Stimulated activated CD4-positive, alpha-beta T cell treated with anti-CD3 and anti-CD28 coated beads, TNF-alpha, amount 100 ng/mL, for 1 hour (primary cell): ENCODE data around the gene GXYLT2.
"Not testable (repeated sequence)": the region's sequence is repeated elsewhere in the genome, so short reads cannot be mapped to it uniquely, and the experiment has no call there.

Experiments used
- DNase-seq, 3 donors: peaks; one replicate each; pipeline ENCODE4 v3.0.0-alpha.2; 2020; ENCODE audit warnings: low read depth in 3 of 3, low spot score in 1 of 3

The GXYLT2 gene

DNA sequence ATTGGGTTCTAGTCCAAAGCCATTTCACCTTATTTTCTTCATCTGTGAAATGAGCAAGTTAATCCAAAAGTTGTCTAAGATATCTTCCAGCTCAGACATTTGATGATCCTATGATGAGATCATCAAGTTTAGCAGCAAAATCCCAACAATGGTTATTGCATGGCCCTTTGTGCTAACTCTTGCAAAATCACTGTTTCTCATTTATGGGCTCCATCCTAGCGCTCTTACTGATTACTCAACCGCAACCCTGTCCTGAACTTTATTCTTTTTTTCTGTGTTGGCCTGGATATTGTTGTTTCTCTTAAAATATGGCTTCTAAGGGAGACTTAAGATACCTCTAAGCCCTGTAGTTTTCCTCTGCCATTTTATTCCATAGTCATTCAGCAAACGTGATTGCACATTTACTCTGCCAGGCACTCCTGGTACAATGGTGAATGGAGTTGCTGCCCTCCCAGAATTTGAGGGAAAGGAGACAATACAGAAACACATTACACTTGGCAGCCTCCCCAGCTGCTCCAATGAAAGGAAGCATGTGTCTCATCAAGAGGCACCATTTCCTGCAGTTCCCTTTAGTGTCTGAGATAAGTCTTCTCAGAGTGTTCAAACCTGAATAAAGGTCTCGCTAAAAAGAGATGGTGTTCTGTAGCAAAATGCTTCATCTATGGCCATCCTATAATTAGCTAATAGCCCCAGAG is 4.4 kb downstream of the GXYLT2 start:
- DNase-seq = no peak

DNA sequence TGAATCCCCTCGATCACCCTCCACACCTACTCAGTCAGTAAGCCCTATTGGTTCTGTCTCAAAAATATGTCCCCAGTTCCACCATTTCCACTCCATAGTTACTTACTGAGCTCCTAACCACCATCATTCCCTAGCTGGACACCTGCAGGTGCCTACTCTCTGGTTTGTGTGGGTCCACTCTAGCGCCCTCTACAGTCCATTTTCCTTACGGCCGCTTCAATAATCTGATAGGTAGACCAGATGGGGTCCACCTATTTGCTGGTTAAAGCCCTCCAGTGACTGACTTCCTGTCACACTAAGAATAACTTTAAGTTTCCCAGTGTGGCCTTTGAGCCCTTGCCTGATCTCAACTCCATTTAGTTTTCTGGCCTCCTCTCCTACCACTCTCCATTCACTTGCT is 5.0 kb downstream of the GXYLT2 start:
- no peak for DNase-seq

DNA sequence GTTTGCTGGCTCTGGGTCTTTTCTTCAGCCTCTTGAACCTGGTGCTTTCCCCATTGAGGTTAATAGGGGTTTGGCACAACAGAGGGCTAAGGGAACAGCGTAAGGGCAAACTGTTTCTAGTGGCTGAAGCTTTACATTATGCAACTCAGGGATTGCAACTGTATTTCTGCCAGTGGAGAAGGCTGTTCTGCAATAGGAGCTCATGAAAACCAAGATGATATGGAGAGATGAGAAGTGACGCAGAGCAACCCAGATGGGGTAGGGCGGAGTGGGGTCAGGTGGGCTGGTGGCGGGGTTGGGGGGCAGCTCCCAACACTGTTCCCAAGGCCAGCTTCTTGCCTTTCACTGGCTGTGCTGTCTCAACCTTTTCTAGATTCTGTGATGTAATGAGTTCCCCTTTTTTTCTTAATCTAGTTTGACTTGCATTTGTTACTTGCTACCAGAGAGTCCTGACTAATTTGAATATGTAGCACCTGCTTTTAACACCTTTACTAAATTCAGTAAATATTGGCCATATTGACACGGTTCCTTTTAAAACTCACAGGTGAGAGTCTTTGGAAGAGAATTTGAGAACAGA is 7.2 kb downstream of the GXYLT2 start:
- no peak for DNase-seq

DNA sequence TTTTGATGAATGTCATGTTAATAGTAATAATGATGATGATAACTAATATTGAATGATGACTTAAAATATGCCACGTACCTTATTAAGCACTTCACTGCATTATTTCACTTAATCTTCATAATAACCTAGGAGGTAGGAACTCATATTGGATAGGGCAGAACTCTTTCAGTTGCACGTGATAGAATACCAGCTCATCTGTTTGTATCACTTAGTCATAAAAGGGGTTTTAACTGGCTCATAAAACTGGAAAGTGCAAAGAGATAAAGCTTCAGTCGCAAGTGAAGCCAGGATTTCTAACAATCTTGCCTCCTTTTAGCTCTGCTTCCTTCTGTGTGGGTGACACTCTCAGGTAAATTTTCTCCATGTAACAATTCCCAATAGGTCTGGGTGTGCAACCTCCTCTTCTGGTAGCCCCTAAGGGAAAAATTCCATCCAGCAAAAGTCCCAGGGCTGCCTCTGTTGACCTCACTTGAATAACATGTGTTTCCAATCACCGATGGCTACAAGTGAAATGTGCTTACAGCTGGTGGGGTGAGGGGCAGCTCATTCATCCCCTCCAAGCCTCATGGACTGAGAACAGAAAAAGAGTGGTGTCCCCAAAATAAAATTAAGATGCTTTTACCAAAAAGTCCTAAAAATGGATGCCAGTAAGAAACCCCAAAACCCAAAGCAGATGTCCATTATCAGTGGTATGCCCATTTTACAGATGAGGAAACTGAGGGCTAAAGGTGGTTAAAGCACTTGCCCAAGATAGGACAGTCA is 9.3 kb downstream of the GXYLT2 start:
- DNase-seq = no peak

DNA sequence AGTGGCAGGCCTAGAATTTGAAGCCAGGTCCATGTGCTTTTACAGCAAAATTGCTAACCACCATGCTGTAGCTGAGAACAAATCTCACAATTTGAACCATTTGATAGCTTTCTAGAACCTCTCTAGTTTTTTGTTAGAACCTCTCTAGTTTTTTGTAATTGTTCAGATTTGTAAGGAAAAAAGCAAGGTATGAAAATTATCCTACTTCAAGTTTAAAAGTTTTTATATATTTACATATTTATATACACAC is 9.8 kb downstream of the GXYLT2 start:
- DNase-seq = no peak

DNA sequence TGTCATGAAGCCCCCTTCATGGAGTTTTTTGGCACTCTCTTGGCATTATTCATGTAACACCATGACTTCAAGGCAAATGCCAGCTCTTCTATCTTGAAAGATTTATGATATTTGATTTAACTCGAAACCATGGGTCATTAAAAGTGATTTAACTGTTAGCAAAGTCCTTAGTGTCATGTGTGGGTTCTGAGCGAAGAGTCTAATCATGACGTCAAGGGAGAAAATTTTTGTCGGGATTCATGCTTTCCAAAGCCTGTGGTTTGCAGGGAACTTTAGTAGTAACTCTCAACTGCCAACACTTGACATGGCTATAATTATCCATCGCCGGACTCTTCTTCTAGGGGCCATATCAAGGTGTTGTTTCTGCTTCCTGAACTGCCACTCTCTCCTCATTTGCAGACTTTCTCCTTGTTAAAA is 11.5 kb downstream of the GXYLT2 start:
- DNase-seq = no peak

DNA sequence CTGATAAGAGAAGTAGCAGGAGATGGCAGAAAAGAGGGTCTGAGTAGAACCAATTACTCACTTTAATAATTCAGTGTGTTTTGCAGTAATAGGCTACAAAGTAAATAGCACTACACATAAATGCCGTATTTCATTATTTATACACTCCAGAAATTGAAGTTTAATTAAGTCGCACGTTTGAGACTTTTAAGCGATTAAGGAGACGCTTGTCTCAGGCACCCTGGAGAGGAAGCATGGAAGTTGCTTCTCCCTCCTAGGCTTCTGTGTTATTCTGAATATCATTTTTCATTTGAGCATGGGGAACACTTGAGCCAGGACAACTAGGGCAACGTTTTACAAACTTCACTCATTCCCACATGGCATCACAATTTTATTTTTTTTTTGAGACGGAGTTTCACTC is 12.2 kb downstream of the GXYLT2 start:
- no peak for DNase-seq

DNA sequence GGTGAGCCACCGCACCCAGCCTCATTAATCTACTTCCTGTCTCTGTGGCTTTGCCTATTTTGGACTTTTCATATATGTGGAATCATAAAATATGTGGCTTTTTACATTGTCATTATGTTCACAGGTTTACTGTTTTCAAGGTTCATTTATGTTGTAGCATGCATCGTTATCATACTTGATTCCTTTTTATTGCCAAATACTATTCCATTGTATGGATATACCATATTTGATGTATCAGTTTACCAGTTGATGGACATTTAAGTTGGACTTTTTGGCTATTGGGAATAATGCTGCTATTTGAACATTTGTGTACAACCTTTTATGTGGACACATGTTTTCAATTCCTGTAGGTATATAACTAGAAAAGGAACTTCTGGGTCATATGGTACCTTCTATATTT is 14.0 kb downstream of the GXYLT2 start:
- DNase-seq = no peak

DNA sequence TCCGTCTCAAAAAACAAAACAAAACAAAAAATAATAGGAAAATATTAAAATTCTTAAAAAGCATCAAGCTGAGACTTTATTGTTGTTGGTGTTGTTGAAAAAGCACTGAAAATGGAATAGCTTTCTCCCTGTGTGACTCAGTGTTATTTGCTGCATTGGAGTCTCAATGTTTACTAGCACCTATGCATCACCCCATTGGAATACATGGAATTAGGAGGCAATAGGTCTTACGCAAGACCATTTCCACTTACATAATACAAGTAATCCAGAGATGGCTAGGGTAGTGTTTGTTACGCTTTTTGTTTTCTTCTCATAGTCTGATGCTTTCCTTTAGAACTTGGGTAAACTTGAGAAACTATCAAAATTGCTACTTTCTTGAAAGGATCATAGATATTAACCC is 15.2 kb downstream of the GXYLT2 start:
- no peak for DNase-seq

DNA sequence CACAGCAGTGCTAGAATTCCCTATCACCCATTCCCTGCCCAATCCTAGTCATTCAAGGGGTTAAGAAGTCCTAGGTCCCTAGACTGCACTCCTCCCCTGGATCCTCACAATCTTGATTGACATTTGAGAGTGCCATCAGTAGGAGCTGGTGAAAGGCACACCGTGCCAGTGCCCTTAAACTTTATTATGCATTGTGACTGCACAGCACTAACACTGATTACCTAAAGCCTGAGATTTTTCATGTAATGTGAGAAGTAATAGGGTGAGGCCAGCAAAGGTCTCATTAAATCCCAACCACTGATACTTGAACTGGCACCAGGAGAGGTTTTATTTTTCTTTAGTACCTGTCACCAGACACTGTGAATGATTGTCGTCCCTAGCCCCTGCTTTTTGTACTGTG is 16.3 kb downstream of the GXYLT2 start:
- DNase-seq = no peak

DNA sequence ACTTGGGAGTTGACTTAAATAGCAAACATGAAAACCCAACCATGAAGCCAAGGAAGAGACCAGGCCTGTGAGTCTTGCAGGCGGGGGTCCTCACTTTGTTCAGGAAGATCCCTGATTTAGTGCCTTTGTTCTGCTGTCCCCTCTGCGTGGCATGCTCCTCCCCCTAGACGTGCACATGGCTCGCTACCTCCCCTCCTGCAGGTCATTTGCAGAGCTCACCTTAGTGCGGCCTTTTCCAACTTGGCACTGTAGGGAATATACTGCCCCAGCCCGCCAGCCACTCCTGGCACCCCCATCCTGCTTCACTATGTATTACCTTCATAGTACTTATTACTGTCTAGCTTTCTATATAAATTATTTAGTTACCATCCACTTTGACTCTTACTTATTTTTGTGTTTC is 18.3 kb downstream of the GXYLT2 start:
- no peak for DNase-seq

DNA sequence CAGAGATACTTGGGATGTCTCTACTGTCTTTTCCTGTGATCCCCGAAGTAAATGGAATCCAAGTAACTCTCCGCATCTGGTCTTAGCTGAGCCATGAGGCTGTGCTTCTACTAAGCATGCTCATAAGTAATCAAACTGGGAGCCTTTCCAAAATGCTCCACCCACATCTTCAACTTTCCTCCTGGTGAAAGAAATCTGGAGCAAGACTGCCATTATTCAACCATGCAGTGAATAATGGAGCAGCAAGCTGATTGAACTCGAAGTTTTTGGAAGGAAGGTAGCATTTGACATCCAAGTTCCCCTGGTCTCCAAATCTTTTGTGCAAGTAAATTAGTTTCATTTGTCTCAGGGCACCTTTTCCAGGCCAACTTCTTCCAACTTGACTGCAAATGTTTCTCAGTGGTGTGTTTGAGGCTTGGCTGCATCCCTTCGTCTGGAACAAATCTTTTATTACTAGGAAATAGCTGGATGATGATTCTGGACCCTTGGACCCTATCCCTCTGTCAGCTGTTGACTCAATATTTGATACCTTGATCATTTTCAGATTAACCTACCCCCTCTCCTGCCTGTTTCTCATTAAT is 19.4 kb downstream of the GXYLT2 start:
- no peak for DNase-seq

DNA sequence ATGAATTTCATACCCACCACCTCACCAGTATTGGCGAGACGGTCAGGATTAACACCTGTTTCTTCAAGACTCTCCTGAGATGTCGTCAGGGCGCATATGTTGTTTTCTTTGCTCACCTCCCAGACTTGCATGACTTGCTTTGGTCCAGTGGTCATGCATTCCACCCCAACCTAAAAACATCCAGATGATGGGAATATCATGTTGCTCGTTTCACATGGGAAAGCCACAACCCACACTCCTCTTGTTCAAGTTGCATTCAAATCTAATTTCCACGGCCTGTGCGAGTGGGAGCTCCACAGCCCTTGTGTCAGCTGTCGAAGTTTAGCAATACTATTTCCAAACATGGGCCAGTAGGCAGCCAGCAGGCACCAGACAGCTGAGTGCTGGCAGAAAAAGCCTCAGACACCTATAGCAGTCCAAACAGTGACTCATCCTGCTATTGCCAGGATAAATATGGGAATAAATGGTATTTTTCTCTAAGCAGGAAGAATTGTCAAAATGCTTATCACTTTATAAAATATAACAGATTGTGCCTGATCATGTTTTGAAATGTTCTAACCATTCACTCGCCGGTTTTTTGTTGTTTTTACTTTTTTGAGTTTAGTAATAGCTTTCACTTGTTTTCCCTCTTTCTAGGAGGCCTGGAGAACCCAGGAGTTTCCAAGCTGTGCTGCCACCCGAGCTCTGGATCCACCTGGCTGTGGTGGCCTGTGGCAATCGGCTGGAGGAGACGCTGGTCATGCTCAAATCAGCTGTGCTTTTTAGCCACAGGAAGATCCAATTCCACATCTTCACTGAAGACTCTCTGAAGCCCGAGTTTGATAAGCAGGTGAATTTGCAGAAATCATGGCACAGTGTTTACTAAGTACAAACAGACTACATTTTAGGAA is 20.1 kb downstream of the GXYLT2 start:
- no peak for DNase-seq

DNA sequence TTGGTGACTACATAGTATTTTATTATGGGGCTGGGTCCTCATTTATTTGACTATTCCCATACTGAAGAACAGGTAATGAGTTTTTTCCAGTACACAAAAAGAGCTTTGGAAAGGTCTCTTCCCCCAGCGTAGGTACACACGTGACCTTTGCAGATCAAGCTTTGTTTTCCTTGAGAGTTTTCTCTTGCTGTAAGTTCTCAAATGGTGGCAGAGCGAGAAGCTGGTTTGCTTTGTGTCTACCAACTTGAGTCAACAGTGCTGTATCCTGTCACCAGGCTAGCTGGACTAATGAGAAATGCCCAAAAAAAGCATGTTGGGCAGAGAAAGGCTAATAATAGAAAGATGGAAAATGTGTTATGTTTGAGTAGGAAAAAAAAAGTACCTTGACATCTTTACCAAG is 21.7 kb downstream of the GXYLT2 start:
- DNase-seq = no peak

DNA sequence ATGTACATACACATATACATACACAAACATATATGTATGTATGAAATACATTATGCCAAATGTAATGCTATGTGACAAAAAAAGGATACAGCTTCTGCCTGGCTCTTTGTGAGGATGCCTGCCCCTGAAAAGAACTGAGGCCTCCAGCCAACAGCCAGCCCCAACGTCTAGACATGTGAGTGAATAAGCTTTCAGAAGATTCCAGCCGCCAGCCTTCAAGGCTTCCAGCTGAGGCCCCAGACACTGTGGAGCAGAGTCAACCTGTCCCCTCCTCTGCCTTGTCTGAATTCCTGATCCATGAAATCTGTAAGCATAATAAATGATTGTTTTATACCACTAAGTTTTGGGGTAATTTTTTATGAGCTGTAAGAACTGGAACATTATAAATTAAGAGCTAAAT is 24.7 kb downstream of the GXYLT2 start:
- DNase-seq = no peak

DNA sequence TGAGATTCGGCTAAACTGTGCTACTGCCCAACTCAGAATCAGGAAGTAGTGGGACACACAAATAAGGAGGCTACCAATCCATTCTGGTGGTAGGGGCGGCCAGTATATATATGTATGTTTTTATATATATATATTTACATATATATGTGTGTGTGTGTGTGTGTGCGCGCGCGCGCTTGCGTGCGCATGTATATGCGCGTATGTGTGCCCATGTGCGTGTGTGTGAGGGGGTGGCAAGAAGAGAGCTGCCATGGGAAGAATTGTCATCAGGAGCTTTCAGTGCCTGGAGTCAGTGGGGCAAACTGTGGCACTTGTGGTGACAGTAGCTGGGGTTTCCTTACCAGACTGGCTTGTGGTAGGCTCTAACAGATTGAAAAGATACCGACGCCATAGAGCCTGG is 26.5 kb downstream of the GXYLT2 start:
- DNase-seq = no peak

DNA sequence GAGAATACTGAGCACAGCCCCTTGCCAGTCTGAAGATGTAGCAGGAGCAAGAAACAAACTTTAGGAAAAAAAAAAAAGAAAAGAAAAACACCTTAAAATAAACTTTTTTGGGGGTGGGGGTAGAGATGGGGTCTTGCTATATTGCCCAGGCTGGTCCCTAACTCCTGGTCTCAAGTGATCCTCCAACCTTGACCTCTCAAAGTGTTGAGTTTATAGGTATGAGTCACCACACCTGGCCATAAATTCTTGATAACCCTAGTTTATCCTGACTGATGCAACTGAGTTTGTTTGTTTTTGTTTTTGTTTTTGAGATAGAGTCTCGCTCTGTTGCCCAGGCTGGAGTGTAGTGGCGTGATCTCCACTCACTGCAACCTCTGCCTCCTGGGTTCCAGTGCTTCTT is 28.4 kb downstream of the GXYLT2 start:
- no peak for DNase-seq

DNA sequence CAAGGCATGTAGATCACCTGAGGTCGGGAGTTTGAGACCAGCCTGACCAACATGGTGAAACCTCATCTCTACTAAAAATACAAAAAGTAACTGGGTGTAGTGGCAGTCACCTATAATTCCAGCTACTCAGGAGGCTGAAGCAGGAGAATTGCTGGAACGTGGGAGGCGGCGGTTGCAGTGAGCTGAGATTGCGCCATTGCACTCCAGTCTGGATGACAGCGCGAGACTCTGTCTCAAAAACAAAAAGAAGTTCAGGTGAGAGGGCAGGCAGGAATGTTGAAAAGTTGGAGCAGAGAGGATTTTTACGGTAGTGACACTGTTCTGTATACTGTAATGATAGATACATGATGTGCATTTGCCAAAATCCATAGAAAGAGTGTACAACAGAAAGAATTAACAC is 31.7 kb downstream of the GXYLT2 start:
- no peak for DNase-seq

DNA sequence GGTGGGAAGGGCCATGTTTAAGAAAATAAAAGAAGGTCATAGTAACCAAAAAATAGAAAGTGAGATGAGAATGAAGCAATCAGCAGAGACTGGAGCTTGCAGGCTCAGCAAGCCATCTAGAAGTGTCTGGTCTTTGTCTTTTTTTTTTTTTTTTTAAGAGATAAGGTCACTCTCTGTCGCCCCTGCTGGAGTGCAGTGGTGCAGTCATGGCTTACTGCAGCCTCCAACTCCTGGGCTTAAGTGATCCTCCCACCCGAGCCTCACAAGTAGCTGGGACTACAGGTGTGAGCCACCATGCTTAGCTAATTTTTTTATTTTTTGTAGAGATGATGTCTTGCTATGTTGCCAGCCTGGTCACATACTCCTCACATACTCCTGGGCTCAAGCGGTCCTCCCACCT is 36.2 kb downstream of the GXYLT2 start:
- no peak for DNase-seq

DNA sequence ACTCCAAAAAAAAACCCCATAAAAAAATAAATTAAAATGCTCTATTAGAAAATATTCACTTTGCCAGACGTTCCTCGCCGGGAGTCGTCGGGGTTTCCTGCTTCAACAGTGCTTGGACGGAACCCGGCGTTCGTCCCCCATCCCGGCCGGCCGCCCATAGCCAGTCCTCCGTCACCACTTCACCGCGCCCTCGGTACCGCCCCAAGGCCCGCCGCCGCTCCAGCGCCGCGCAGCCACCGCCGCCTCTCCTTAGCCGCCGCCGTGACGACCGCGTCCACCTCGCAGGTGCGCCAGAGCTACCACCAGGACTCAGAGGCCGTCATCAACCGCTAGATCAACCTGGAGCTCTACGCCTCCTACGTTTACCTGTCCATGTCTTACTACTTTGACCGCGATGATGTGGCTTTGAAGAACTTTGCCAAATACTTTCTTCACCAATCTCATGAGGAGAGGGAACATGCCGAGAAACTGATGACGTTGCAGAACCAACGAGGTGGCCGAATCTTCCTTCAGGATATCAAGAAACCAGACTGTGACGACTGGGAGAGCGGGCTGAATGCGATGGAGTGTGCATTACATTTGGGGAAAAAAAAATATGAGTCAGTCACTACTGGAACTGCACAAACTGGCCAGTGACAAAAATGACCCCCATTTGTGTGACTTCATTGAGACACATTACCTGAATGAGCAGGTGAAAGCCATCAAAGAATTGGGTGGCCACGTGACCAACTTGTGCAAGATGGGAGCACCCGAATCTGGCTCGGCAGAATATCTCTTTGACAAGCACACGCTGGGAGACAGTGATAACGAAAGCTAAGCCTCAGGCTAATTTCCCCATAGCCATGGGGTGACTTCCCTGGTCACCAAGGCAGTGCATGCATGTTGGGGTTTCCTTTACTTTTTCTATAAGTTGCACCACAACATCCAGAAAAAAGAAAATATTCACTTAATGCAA is 41.2 kb downstream of the GXYLT2 start:
- not testable (repeated sequence) for DNase-seq
